Measurements from ENCODE around the gene DEXI.
"Not testable (repeated sequence)": the region's sequence is repeated elsewhere in the genome, so short reads cannot be mapped to it uniquely, and the experiment has no call there.

The DEXI gene

DNA sequence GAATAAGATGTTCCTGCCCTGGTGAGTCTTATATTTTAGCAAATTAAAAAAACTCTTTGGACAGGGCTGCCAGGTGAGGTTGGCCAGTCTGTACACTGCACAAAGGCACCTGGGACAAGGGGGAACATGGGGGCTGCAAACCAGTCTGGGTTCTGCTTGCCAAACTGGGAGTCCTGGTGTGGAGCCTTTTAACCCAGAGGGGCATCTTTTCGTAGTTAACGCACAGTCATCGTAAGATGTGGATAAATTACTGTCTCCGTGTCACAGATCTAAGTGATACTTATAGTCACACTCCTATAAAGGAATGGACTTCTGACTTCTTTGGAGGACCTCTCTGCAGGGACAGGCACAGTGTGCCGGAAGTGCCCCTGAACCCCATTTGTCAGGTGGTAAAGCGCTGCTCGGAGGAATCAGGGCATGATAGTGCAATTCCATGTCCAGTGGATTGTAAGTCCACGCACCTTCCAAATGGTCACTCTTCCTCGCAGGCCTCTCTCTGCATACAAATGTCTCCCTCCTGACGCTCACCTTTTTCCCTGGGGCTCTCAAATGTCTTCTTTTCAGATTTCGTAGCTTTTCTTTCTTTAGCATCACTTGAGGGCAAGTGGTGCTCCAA lies 14.7 kb downstream of the DEXI start:
- DNase-seq (ENCODE audit: low read depth): no peak
- no peak for TF ChIP-seq CTCF (IDR thresholded peaks at IDR 0.05; ENCODE audit: control insufficient read depth, extremely low read depth, insufficient read depth)
- no peak overlapping the region for H3K4me3 ChIP-seq (ENCODE audit: low read depth, low read length)

- no peak for DNase-seq (ENCODE audit: low read depth)
- H3K4me3 ChIP-seq (ENCODE audit: low read depth, low read length): no peak overlapping the region
- no peak for TF ChIP-seq CTCF (IDR thresholded peaks at IDR 0.05; ENCODE audit: control insufficient read depth, extremely low read depth, insufficient read depth)
These were observed 15.4 kb downstream of the DEXI start for GRCh38 chr16:10926867-10927266.

- no peak for TF ChIP-seq CTCF (IDR thresholded peaks at IDR 0.05; ENCODE audit: control insufficient read depth, extremely low read depth, insufficient read depth)
- DNase-seq (ENCODE audit: low read depth): no peak
- H3K4me3 ChIP-seq (ENCODE audit: low read depth, low read length): no peak overlapping the region
These were observed 16.2 kb downstream of the DEXI start for GRCh38 chr16:10926094-10926493.

GRCh38 chr16:10925285-10925684 lies 17.0 kb downstream of the DEXI start:
- not testable (repeated sequence) for H3K4me3 ChIP-seq (ENCODE audit: low read depth, low read length); DNase-seq (ENCODE audit: low read depth)

DNA sequence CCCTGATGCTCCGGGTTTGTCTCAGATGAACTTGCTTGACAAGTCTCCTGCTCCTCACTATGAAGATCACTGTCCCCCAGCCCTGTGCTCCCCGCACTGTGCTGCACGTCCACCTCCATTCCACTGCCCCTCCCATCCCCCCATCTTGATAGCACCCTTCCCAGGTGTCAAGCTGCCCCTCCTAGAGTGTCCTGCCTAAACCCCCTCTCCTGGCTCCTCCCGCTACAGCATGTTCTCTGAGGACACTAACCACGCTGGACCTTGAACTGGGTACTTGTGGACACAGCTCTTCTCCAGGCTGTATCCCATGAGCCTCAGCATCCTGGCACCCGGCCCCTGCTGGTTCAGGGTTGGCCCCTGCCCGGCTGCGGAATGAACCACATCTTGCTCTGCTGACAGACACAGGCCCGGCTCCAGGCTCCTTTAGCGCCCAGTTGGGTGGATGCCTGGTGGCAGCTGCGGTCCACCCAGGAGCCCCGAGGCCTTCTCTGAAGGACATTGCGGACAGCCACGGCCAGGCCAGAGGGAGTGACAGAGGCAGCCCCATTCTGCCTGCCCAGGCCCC lies 18.5 kb downstream of the DEXI start:
- DNase-seq (ENCODE audit: low read depth): no peak
- H3K4me3 ChIP-seq (ENCODE audit: low read depth, low read length): no peak overlapping the region
- TF ChIP-seq CTCF (IDR thresholded peaks at IDR 0.05; ENCODE audit: control insufficient read depth, extremely low read depth, insufficient read depth): no peak

GRCh38 chr16:10923146-10923649 lies 19.1 kb downstream of the DEXI start:
- no peak for TF ChIP-seq CTCF (IDR thresholded peaks at IDR 0.05; ENCODE audit: control insufficient read depth, extremely low read depth, insufficient read depth)
- DNase-seq (ENCODE audit: low read depth): no peak
- H3K4me3 ChIP-seq (ENCODE audit: low read depth, low read length): no peak overlapping the region

DNA sequence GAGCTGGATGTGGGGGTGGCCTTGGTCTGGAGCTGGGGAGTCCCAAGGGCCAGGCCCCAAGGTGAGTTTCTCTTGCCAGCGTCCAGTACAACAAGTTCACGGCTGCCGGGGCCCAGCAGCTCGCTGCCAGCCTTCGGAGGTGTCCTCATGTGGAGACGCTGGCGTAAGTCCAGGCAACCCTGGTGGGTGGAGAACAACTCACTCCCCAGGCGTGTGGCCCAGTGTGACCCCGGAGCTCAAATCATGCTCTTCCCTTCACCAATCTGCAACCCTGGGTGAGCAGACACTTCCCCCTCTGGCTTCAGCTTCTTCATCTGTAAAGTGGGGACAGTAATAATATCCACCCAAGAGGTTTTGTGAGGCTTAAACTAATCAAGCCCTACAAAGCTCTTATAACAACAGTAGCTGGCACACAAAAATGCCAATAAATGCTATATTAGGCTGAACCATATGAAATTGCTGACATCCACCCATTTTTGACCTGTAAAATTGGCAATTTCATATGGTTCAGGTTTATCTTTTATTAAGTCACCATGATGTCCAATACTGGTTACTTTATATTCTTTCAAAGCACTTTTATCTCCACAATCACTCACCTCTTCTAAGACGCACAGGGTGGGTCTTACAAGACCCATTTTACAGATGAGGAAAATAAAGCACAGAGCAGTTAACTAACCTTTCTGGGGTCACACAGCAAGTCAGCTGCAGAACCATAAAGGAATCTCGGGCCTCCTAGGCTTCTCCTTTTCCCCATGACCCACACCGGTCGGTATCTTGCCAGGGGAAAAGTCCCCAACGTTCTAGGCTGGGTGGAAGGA lies 19.7 kb downstream of the DEXI start:
- H3K4me3 ChIP-seq (ENCODE audit: low read depth, low read length): no peak overlapping the region
- no peak for TF ChIP-seq CTCF (IDR thresholded peaks at IDR 0.05; ENCODE audit: control insufficient read depth, extremely low read depth, insufficient read depth)
- DNase-seq (ENCODE audit: low read depth): no peak
